Liver (tissue), 9 donors: ENCODE measurements around the gene MINK1. TPM values are rescaled to one million over a fixed set of nuclear protein-coding genes. Genes with fewer than 3 reads are reported as not detected.
A peak's percentile ranks its signal among the peaks of the same experiment; 100 is the strongest.

ENCODE experiments used
- DNase-seq: peaks from one replicate; pipeline ENCODE4 v3.0.0-alpha.2; 2017; ENCODE audit warnings: low spot score
- H3K27ac ChIP-seq, 2 donors: one replicate each; pipeline ENCODE4 v1.7.0; 2013; ENCODE audit warnings: inconsistent platforms in 2 of 2, low read length in 2 of 2, control low read depth in 1 of 2, low read depth in 1 of 2, mild to moderate bottlenecking in 1 of 2
- H3K27me3 ChIP-seq, 4 donors: one replicate each; pipeline versions ENCODE4 v1.6.1 to v1.7.0; 2013; ENCODE audit warnings: low read length in 3 of 4, inconsistent platforms in 1 of 4, mild to moderate bottlenecking in 1 of 4, moderate library complexity in 1 of 4; ENCODE audit not compliant: control insufficient read depth in 4 of 4, insufficient read depth in 4 of 4
- H3K36me3 ChIP-seq, 4 donors: one replicate each; pipeline versions ENCODE4 v1.6.1 to v1.7.0; 2013; ENCODE audit warnings: low read length in 3 of 4, mild to moderate bottlenecking in 3 of 4, low read depth in 1 of 4, moderate library complexity in 1 of 4; ENCODE audit not compliant: control insufficient read depth in 4 of 4, insufficient read depth in 3 of 4
- H3K4me1 ChIP-seq, 4 donors: one replicate each; pipeline versions ENCODE4 v1.6.1 to v1.7.0; 2013; ENCODE audit warnings: low read length in 3 of 4, mild to moderate bottlenecking in 3 of 4, moderate library complexity in 1 of 4; ENCODE audit not compliant: control insufficient read depth in 4 of 4, insufficient read depth in 4 of 4
- H3K4me3 ChIP-seq, 3 donors: one replicate each; pipeline versions ENCODE4 v1.6.1 to v1.7.0; 2013; ENCODE audit warnings: low read length in 3 of 3, control low read depth in 1 of 3, low read depth in 1 of 3, mild to moderate bottlenecking in 1 of 3
- H3K9ac ChIP-seq, 2 donors: one replicate each; pipeline ENCODE4 v1.7.0; 2013; ENCODE audit warnings: low read length in 2 of 2, mild to moderate bottlenecking in 2 of 2, moderate library complexity in 2 of 2, control low read depth in 1 of 2, low read depth in 1 of 2
- H3K9me3 ChIP-seq, 4 donors: one replicate each; pipeline versions ENCODE4 v1.6.1 to v1.7.0; 2013; ENCODE audit warnings: low read length in 3 of 4; ENCODE audit not compliant: control insufficient read depth in 4 of 4
- EGR1 ChIP-seq, 2 donors: IDR thresholded peaks; 2 replicates each; pipeline ENCODE4 v1.6.1; 2016 to 2018; ENCODE audit warnings: antibody characterized with exemption in 2 of 2, low read depth in 2 of 2
- FOXA1 ChIP-seq: IDR thresholded peaks from 2 replicates; pipeline ENCODE4 v1.6.1; 2016; ENCODE audit warnings: antibody characterized with exemption
- FOXA2 ChIP-seq: IDR thresholded peaks from 2 replicates; pipeline ENCODE4 v1.6.1; 2016; ENCODE audit warnings: antibody characterized with exemption
- GABPA ChIP-seq, 2 donors: IDR thresholded peaks in 1 of 2; conservative IDR thresholded peaks in 1 of 2; 2 replicates each; pipeline ENCODE4 v1.6.1; 2016; ENCODE audit warnings: antibody characterized with exemption in 2 of 2, mild to moderate bottlenecking in 1 of 2, moderate library complexity in 1 of 2
- HNF4A ChIP-seq, 2 donors: conservative IDR thresholded peaks; 2 replicates each; pipeline ENCODE4 v1.6.1; 2016; ENCODE audit warnings: antibody characterized with exemption in 2 of 2, mild to moderate bottlenecking in 2 of 2
- HNF4G ChIP-seq: IDR thresholded peaks from 2 replicates; pipeline ENCODE4 v1.6.1; 2016; ENCODE audit warnings: antibody characterized with exemption
- JUND ChIP-seq, 2 donors: IDR thresholded peaks; 2 replicates each; pipeline ENCODE4 v1.6.1; 2016; ENCODE audit warnings: antibody characterized with exemption in 2 of 2
- NR2F2 ChIP-seq: IDR thresholded peaks from 2 replicates; pipeline ENCODE4 v1.6.1; 2016; ENCODE audit warnings: antibody characterized with exemption
- RAD21 ChIP-seq, 2 donors: IDR thresholded peaks; 2 replicates each; pipeline ENCODE4 v1.6.1; 2016; ENCODE audit warnings: antibody characterized with exemption in 2 of 2, mild to moderate bottlenecking in 2 of 2
- REST ChIP-seq: IDR thresholded peaks from 2 replicates; pipeline ENCODE4 v1.6.1; 2016; ENCODE audit warnings: antibody characterized with exemption, mild to moderate bottlenecking
- RXRA ChIP-seq, 2 donors: IDR thresholded peaks; 2 replicates each; pipeline ENCODE4 v1.6.1; 2017 to 2018; ENCODE audit warnings: antibody characterized with exemption in 2 of 2, mild to moderate bottlenecking in 1 of 2
- SP1 ChIP-seq: IDR thresholded peaks from 2 replicates; pipeline ENCODE4 v1.6.1; 2018; ENCODE audit warnings: antibody characterized with exemption, mild to moderate bottlenecking
- TAF1 ChIP-seq: conservative IDR thresholded peaks from 2 replicates; pipeline ENCODE4 v1.6.1; 2016; ENCODE audit warnings: antibody characterized with exemption, mild to moderate bottlenecking
- YY1 ChIP-seq: IDR thresholded peaks from 2 replicates; pipeline ENCODE4 v1.6.1; 2016; ENCODE audit warnings: antibody characterized with exemption, mild to moderate bottlenecking
- WGBS: extraction: QIAGEN DNeasy Blood & Tissue Kit; methylation state at CpG from one replicate; pipeline ENCODE4 v1.1.7; 2013; 5-methylcytosine and 5-hydroxymethylcytosine counted together
- polyA plus RNA-seq, 2 donors: library from polyadenylated mRNA; stranded (reverse) in 1 of 2; unstranded in 1 of 2; fragments of 200-250 nt in 1 of 2; fragments of >200 nt in 1 of 2; fragmentation: Nextera tagmentation in 1 of 2; extraction: Ambion mirVana in 1 of 2; gene quantifications; one replicate each; pipeline versions ENCODE4 v1.2.1 to v1.2.3, GENCODE V29; 2013 to 2015
- total RNA-seq, 2 donors: library from RNA; depleted of rRNA; stranded (reverse); fragments of >200 nt; gene quantifications; one replicate each; pipeline ENCODE4 v1.2.3, GENCODE V29; 2014
- TF ChIP-seq, protein P1 (sequence below): IDR thresholded peaks from 2 replicates; pipeline ENCODE4 v1.6.1; 2016; ENCODE audit warnings: antibody characterized with exemption
- TF ChIP-seq, protein P2 (sequence below): IDR thresholded peaks from 2 replicates; pipeline ENCODE4 v1.6.1; 2016; ENCODE audit warnings: antibody characterized with exemption
- TF ChIP-seq, protein P3 (sequence below): IDR thresholded peaks from 2 replicates; pipeline ENCODE4 v1.6.1; 2016; ENCODE audit warnings: antibody characterized with exemption
- TF ChIP-seq, protein P4 (sequence below): fragments of 150-350 bp; IDR thresholded peaks from 2 replicates; pipeline ENCODE4 v1.5.1; 2017; ENCODE audit warnings: improper control_type of control experiment, low read depth, low read length; ENCODE audit not compliant: missing input control
- donor health status: healthy.
- donor health status: healthy.
- donor health status: healthy.
- donor health status: healthy.
- donor health status: healthy.

MINK1 gene
- total and polyA plus RNA-seq, 4 donors: 6.9 to 30.6 (median 21.1) TPM

DNA sequence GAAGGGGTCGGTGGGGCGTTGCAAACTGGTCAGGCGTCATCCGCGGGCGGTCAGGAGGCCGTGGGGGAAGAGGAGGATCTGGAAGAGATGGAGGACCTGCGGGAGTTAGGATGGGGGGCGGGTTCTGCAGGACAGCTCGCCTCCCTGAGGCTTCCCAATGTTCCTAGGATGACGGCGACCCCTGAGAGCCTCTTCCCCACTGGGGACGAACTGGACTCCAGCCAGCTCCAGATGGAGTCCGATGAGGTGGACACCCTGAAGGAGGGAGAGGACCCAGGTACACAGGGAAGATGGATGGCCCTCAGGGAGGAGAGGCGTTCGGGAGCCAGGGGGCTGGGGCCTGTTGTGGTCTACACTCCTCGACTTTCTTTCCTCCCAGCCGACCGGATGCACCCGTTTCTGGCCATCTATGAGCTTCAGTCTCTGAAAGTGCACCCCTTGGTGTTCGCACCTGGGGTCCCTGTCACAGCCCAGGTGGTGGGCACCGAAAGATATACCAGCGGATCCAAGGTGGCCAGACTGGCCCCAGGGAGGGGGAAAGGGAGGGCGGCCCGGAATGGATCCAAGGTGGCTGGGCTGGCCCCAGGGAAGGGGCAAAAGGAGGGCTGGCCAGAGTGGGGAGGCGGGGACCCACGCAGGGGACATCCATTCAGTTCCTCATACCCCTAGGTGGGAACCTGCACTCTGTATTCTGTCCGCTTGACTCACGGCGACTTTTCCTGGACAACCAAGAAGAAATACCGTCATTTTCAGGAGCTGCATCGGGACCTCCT, 25.3 kb upstream of the MINK1 start:
- peak overlapping the region; percentile 35 to 59 for H3K27ac ChIP-seq
- peaks cover 0 to 5% (median 1%) of the 10 kb centered on the region in 4 donors for H3K36me3 ChIP-seq
- 23% methylated on average over 32 of the region's 32 CpGs for WGBS
- no peaks in the 10 kb centered on the region for H3K27me3 ChIP-seq
- DNase-seq: no peak
- no peaks in the 10 kb centered on the region for H3K9me3 ChIP-seq
- H3K4me3 ChIP-seq: peak overlapping the region in 2 of 3 donors; percentile 51 to 87
- peaks cover 10 to 24% (median 17%) of the 10 kb centered on the region in 4 donors for H3K4me1 ChIP-seq
- no peak for TF ChIP-seq HNF4G
- no peak for TF ChIP-seq SP1
- TF ChIP-seq TAF1: no peak
- TF ChIP-seq, protein P1, sequence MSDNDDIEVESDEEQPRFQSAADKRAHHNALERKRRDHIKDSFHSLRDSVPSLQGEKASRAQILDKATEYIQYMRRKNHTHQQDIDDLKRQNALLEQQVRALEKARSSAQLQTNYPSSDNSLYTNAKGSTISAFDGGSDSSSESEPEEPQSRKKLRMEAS: no peak
- no peak for TF ChIP-seq REST
- TF ChIP-seq JUND (IDR thresholded peaks at IDR 0.05): no peak
- TF ChIP-seq HNF4A (conservative IDR thresholded peaks at IDR 0.05): no peak
- TF ChIP-seq, protein P2, sequence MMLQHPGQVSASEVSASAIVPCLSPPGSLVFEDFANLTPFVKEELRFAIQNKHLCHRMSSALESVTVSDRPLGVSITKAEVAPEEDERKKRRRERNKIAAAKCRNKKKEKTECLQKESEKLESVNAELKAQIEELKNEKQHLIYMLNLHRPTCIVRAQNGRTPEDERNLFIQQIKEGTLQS: no peak
- TF ChIP-seq RXRA (IDR thresholded peaks at IDR 0.05): no peak
- TF ChIP-seq RAD21 (IDR thresholded peaks at IDR 0.05): no peak
- no peak for TF ChIP-seq NR2F2
- TF ChIP-seq YY1: no peak
- TF ChIP-seq, protein P3, sequence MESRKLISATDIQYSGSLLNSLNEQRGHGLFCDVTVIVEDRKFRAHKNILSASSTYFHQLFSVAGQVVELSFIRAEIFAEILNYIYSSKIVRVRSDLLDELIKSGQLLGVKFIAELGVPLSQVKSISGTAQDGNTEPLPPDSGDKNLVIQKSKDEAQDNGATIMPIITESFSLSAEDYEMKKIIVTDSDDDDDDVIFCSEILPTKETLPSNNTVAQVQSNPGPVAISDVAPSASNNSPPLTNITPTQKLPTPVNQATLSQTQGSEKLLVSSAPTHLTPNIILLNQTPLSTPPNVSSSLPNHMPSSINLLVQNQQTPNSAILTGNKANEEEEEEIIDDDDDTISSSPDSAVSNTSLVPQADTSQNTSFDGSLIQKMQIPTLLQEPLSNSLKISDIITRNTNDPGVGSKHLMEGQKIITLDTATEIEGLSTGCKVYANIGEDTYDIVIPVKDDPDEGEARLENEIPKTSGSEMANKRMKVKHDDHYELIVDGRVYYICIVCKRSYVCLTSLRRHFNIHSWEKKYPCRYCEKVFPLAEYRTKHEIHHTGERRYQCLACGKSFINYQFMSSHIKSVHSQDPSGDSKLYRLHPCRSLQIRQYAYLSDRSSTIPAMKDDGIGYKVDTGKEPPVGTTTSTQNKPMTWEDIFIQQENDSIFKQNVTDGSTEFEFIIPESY: no peak
- H3K9ac ChIP-seq: no peak overlapping the region

DNA sequence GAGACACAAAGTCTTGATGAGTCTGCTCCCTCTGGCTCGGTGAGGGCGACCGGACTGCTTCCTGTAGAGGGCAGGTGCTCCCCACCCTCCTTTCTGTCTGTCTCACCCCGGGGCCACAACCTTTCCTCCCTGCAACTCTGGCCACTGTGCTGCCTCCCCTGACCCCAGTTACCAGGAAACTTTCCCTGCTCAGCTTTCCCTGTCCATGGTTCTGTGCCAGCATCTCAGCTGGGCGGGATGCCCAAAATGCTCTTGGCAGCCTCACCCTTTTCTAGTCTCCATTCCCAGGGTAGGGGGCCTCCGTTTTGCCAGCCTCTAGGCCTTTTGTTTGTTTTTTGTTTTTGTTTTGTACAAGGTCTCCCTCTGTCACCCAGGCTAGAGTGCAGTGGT, 24.8 kb upstream of the MINK1 start:
- no peaks in the 10 kb centered on the region for H3K27me3 ChIP-seq
- H3K27ac ChIP-seq: peak overlapping the region; percentile 35 to 59
- H3K9me3 ChIP-seq: no peaks in the 10 kb centered on the region
- peaks cover 0 to 5% (median 1%) of the 10 kb centered on the region in 4 donors for H3K36me3 ChIP-seq
- peaks cover 10 to 24% (median 17%) of the 10 kb centered on the region in 4 donors for H3K4me1 ChIP-seq
- peak overlapping the region in 1 of 3 donors; percentile 87 for H3K4me3 ChIP-seq
- 23% methylated on average over 6 of the region's 6 CpGs for WGBS
- DNase-seq: no peak
- H3K9ac ChIP-seq: no peak overlapping the region
- TF ChIP-seq YY1 (no peak), RAD21 (IDR thresholded peaks at IDR 0.05) (peak; percentile 63 to 74), EGR1 (IDR thresholded peaks at IDR 0.05; ENCODE audit: low read depth in 2 of 2) (no peak), GABPA (IDR thresholded peaks at IDR 0.05 in 1 of 2, conservative IDR thresholded peaks at IDR 0.05 in 1 of 2) (peak in 1 of 2 donors; percentile 39), FOXA2 (peak; percentile 16), TAF1 (no peak), FOXA1 (no peak), HNF4A (conservative IDR thresholded peaks at IDR 0.05) (peak; percentile 82), RXRA (IDR thresholded peaks at IDR 0.05) (peak; percentile 96 to 98), HNF4G (peak; percentile 24)
- TF ChIP-seq, protein P2: no peak
- TF ChIP-seq, protein P3: no peak
- TF ChIP-seq, protein P4, sequence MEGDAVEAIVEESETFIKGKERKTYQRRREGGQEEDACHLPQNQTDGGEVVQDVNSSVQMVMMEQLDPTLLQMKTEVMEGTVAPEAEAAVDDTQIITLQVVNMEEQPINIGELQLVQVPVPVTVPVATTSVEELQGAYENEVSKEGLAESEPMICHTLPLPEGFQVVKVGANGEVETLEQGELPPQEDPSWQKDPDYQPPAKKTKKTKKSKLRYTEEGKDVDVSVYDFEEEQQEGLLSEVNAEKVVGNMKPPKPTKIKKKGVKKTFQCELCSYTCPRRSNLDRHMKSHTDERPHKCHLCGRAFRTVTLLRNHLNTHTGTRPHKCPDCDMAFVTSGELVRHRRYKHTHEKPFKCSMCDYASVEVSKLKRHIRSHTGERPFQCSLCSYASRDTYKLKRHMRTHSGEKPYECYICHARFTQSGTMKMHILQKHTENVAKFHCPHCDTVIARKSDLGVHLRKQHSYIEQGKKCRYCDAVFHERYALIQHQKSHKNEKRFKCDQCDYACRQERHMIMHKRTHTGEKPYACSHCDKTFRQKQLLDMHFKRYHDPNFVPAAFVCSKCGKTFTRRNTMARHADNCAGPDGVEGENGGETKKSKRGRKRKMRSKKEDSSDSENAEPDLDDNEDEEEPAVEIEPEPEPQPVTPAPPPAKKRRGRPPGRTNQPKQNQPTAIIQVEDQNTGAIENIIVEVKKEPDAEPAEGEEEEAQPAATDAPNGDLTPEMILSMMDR: no peak
